GM21423 (cell line): ENCODE results near the gene MYL2.
"Not testable (repeated sequence)": the region's sequence is repeated elsewhere in the genome, so short reads cannot be mapped to it uniquely, and the experiment has no call there.

Experiments used
- ATAC-seq: cut with Tn5 transposase; IDR thresholded peaks from one replicate; pipeline ENCODE4 v1.9.1; 2021; ENCODE audit warnings: mild to moderate bottlenecking, moderate library complexity; ENCODE audit not compliant: unreplicated experiment

MYL2 gene

GRCh38 chr12:110920324-110920910 lies at the start of gene MYL2:
TSS of gene MYL2 (minus strand) at chr12:110920579. CDS start at chr12:110920529, 50 bp downstream.
- ATAC-seq, result no peak

- ATAC-seq, result no peak
Observed at GRCh38 chr12:110966081-110966760, 45.8 kb upstream of the MYL2 start.

- ATAC-seq, result no peak
Observed at GRCh38 chr12:110965574-110965973, 45.2 kb upstream of the MYL2 start.

- no peak for ATAC-seq
Observed at GRCh38 chr12:110960795-110961194, 40.4 kb upstream of the MYL2 start.

GRCh38 chr12:110957652-110958051 lies 37.3 kb upstream of the MYL2 start:
- ATAC-seq, result no peak

- ATAC-seq, result no peak
Observed at GRCh38 chr12:110957159-110957558, 36.8 kb upstream of the MYL2 start.

- ATAC-seq, result not testable (repeated sequence)
Observed at GRCh38 chr12:110950867-110951266, 30.5 kb upstream of the MYL2 start.

- not testable (repeated sequence) for ATAC-seq
Observed at GRCh38 chr12:110950466-110950865, 30.1 kb upstream of the MYL2 start.

- ATAC-seq, result no peak
Observed at GRCh38 chr12:110948041-110948440, 27.7 kb upstream of the MYL2 start.

GRCh38 chr12:110943373-110943772 lies 23.0 kb upstream of the MYL2 start:
- no peak for ATAC-seq

GRCh38 chr12:110941391-110941790 lies 21.0 kb upstream of the MYL2 start:
- no peak for ATAC-seq

GRCh38 chr12:110940933-110941332 lies 20.6 kb upstream of the MYL2 start:
- no peak for ATAC-seq

GRCh38 chr12:110940296-110940695 lies 19.9 kb upstream of the MYL2 start:
- no peak for ATAC-seq

GRCh38 chr12:110937104-110937641 lies 16.8 kb upstream of the MYL2 start:
- ATAC-seq, result no peak

GRCh38 chr12:110936367-110937103 lies 16.2 kb upstream of the MYL2 start:
- no peak for ATAC-seq

GRCh38 chr12:110935588-110935987 lies 15.2 kb upstream of the MYL2 start:
- no peak for ATAC-seq

GRCh38 chr12:110934093-110934852 lies 13.9 kb upstream of the MYL2 start:
- ATAC-seq, result no peak

GRCh38 chr12:110933326-110933974 lies 13.1 kb upstream of the MYL2 start:
- ATAC-seq, result no peak

- no peak for ATAC-seq
Observed at GRCh38 chr12:110932046-110932445, 11.7 kb upstream of the MYL2 start.

- ATAC-seq, result no peak
Observed at GRCh38 chr12:110931315-110931728, 10.9 kb upstream of the MYL2 start.
